ENCODE results near the gene MINK1. TPM values are rescaled to one million over a fixed set of nuclear protein-coding genes. Genes with fewer than 3 reads are reported as not detected.

MINK1 gene
- total RNA-seq, 1 donor from 2014 or later, result 26.2 TPM

GRCh38 chr17:4880857-4881256, 47.7 kb downstream of the MINK1 start:
- H3F3A ChIP-seq (ENCODE audit: low read depth), result peaks cover 5% of the 10 kb centered on the region
- H3K27me3 ChIP-seq, result no peaks in the 10 kb centered on the region
- no peaks in the 10 kb centered on the region for H3K79me2 ChIP-seq (ENCODE audit: low read depth)
- no peak overlapping the region for H3K27ac ChIP-seq
- TF ChIP-seq EZH2 (IDR thresholded peaks at IDR 0.05) (no peak), CTCF (IDR thresholded peaks at IDR 0.05) (no peak), EZH2phosphoT487 (IDR thresholded peaks at IDR 0.05) (no peak)
- H3K4me1 ChIP-seq, result no peaks in the 10 kb centered on the region
- no peak overlapping the region for H2AFZ ChIP-seq (replicated peaks)
- H3K9ac ChIP-seq, result no peak overlapping the region
- no peak overlapping the region for H3K27ac Mint-ChIP-seq
- DNase-seq (ENCODE audit: low spot score), result no peak
- H3K36me3 ChIP-seq, result no peaks in the 10 kb centered on the region
- H3K4me3 ChIP-seq, result no peak overlapping the region
- H3K27me3 Mint-ChIP-seq (ENCODE audit: insufficient read depth, low read depth), result peaks cover 2% of the 10 kb centered on the region
- no peaks in the 10 kb centered on the region for H3K9me3 Mint-ChIP-seq
- peaks cover 3% of the 10 kb centered on the region for H4K20me1 ChIP-seq (ENCODE audit: low read depth)
- H3K4me3 Mint-ChIP-seq, result no peak overlapping the region
- H3K9me3 ChIP-seq (ENCODE audit: low read depth), result no peaks in the 10 kb centered on the region
- H3K4me2 ChIP-seq, result no peak overlapping the region
- peaks cover 9% of the 10 kb centered on the region for H3K36me3 Mint-ChIP-seq
- no peaks in the 10 kb centered on the region for H3K4me1 Mint-ChIP-seq

- no peak overlapping the region for H2AFZ ChIP-seq (replicated peaks)
- no peaks in the 10 kb centered on the region for H3K4me1 ChIP-seq
- TF ChIP-seq CTCF (IDR thresholded peaks at IDR 0.05) (peak; percentile 90), EZH2phosphoT487 (IDR thresholded peaks at IDR 0.05) (no peak), EZH2 (IDR thresholded peaks at IDR 0.05) (no peak)
- no peaks in the 10 kb centered on the region for H3K9me3 Mint-ChIP-seq
- H3K4me2 ChIP-seq, result no peak overlapping the region
- peaks cover 3% of the 10 kb centered on the region for H4K20me1 ChIP-seq (ENCODE audit: low read depth)
- H3K36me3 Mint-ChIP-seq, result peaks cover 9% of the 10 kb centered on the region
- H3K9me3 ChIP-seq (ENCODE audit: low read depth), result no peaks in the 10 kb centered on the region
- H3K27ac ChIP-seq, result no peak overlapping the region
- no peaks in the 10 kb centered on the region for H3K27me3 ChIP-seq
- no peaks in the 10 kb centered on the region for H3K4me1 Mint-ChIP-seq
- no peak overlapping the region for H3K4me3 ChIP-seq
- H3K79me2 ChIP-seq (ENCODE audit: low read depth), result no peaks in the 10 kb centered on the region
- H3K27me3 Mint-ChIP-seq (ENCODE audit: insufficient read depth, low read depth), result peaks cover 2% of the 10 kb centered on the region
- no peak overlapping the region for H3K4me3 Mint-ChIP-seq
- no peak overlapping the region for H3K9ac ChIP-seq
- H3K27ac Mint-ChIP-seq, result no peak overlapping the region
- H3F3A ChIP-seq (ENCODE audit: low read depth), result peaks cover 5% of the 10 kb centered on the region
- DNase-seq (ENCODE audit: low spot score), result peak; percentile 79
- no peaks in the 10 kb centered on the region for H3K36me3 ChIP-seq
Measured at GRCh38 chr17:4881761-4882555, 48.8 kb downstream of the MINK1 start.

GRCh38 chr17:4884489-4884888, 51.3 kb downstream of the MINK1 start:
- H3F3A ChIP-seq (ENCODE audit: low read depth), result peaks cover 9% of the 10 kb centered on the region
- H3K27me3 ChIP-seq, result no peaks in the 10 kb centered on the region
- no peaks in the 10 kb centered on the region for H3K4me1 ChIP-seq
- peaks cover 3% of the 10 kb centered on the region for H4K20me1 ChIP-seq (ENCODE audit: low read depth)
- H3K27ac Mint-ChIP-seq, result no peak overlapping the region
- H3K9ac ChIP-seq, result no peak overlapping the region
- H2AFZ ChIP-seq (replicated peaks), result no peak overlapping the region
- no peaks in the 10 kb centered on the region for H3K79me2 ChIP-seq (ENCODE audit: low read depth)
- H3K27me3 Mint-ChIP-seq (ENCODE audit: insufficient read depth, low read depth), result peaks cover 2% of the 10 kb centered on the region
- no peaks in the 10 kb centered on the region for H3K36me3 ChIP-seq
- no peak for DNase-seq (ENCODE audit: low spot score)
- H3K4me3 Mint-ChIP-seq, result no peak overlapping the region
- no peak overlapping the region for H3K4me3 ChIP-seq
- H3K4me1 Mint-ChIP-seq, result no peaks in the 10 kb centered on the region
- H3K36me3 Mint-ChIP-seq, result peaks cover 11% of the 10 kb centered on the region
- no peaks in the 10 kb centered on the region for H3K9me3 Mint-ChIP-seq
- no peaks in the 10 kb centered on the region for H3K9me3 ChIP-seq (ENCODE audit: low read depth)
- TF ChIP-seq CTCF (IDR thresholded peaks at IDR 0.05) (no peak), EZH2 (IDR thresholded peaks at IDR 0.05) (no peak), EZH2phosphoT487 (IDR thresholded peaks at IDR 0.05) (no peak)
- no peak overlapping the region for H3K4me2 ChIP-seq
- no peak overlapping the region for H3K27ac ChIP-seq
